NCI-H774 (cell line): ENCODE results near the gene CPSF4L.

Experiments
- DNase-seq: peaks from one replicate; lab custom pipeline; 2025; lab: John Stamatoyannopoulos, UW

The CPSF4L gene

GRCh38 chr17:73289549-73290254, 28.0 kb upstream of the CPSF4L start:
- no peak for DNase-seq

DNA sequence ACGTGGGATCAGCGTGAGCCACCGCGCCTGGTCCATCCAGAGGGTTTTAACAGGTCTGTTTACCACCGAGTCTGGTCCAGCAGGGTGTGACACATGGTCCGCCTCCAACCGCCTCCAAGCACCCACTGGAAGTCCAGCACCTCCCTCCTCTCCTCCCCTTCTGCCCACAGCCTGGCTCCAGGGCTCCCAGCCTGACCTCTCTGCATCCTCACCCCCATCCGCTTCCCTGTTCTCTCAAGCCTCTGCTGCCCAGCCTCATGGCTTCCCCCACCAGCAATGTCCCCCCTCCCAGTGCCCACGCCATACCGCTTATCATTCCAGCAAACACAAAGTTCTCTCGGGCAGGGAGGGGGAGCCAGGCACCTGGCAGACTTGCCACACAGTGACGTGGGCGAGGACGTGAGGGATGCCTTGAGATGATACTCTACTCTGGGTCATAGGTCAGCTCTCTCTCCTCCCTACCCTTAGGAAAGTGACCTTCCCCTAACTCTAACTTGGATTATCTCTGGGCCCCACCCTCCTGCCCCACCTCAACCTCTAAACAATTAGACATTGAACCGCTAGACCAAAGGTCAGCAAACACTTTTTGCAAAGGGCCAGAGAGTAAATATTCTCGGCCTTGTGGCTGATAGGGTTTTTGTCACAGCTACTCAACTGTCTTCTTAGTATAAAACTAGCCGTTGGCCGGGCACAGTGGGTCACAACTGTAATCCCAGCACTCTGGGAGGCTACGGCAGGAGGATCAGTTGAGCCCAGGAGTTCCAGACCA, 27.0 kb upstream of the CPSF4L start:
- no peak for DNase-seq

DNA sequence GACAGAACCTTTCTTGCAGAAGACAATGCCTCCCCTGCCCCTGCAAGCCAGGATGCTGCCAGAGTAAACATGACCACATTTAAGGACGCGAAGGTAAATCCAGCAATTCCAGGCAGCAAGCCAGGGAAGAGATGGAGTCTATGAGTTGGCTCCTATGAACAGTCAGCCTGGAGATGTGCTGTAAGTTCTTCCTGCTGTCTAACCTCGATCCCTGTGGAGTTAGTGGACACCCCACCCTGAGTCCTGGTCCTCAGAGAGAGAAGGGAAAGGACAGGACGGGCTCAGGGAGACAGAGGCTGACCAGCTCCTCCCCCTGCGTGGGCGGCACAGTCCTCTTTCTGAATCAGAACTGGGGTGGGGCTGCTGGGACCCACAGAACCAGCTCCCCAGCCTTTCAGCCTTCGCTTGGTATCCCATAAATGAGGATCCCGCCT, 25.2 kb upstream of the CPSF4L start:
- DNase-seq = no peak

- DNase-seq = no peak
Measured at GRCh38 chr17:73285916-73286862, 24.5 kb upstream of the CPSF4L start.

- DNase-seq = no peak
Measured at GRCh38 chr17:73285603-73285908, 23.9 kb upstream of the CPSF4L start.

DNA sequence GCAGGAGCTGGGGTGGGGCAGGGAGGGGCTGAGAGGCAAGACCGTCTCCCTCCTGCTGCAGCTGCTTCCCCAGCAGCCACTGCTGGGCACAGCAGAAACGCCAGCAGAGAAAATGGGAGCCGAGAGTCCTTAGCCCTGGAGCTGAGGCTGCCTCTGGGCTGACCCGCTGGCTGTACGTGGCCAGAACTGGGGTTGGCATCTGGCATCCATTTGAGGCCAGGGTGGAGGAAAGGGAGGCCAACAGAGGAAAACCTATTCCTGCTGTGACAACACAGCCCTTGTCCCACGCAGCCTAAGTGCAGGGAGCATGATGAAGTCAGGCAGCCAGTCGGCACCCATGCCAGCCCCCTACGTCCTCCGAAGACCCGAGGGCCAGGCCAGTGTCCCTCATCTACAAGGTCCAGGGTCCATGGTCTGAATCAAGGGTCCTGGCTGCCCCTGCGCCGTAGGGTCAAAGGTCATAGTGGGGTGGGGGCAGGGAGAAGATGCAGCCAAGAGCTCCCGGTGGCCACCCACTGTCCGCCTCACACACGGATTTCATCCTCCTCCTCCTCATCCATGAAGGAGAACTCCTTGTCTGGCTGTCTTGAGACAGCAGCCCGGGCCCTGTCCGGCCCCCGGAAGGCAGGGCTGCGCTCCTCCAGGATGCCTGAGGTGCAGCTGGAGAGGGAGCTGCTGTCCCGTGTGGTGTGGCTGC, 23.4 kb upstream of the CPSF4L start:
- DNase-seq = no peak

DNA sequence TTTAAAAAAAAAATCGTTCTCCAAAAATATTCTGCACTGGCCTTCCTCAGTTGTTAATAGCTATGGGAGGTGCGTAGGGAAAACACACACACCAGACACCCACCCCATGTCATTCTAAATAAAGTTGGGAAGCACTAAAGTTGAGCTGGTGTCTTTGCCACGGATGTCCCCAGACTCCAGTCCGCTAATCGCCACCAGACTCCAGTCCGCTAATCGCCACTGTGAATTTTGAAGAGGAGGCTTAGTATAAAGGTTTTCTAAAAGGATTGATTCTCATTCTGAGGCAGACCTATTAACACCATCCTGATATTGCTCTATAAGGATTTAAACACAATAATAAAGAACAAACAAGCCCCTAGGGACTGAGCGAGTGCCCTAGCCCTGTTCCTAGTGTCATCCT, 22.7 kb upstream of the CPSF4L start:
- DNase-seq = no peak

DNA sequence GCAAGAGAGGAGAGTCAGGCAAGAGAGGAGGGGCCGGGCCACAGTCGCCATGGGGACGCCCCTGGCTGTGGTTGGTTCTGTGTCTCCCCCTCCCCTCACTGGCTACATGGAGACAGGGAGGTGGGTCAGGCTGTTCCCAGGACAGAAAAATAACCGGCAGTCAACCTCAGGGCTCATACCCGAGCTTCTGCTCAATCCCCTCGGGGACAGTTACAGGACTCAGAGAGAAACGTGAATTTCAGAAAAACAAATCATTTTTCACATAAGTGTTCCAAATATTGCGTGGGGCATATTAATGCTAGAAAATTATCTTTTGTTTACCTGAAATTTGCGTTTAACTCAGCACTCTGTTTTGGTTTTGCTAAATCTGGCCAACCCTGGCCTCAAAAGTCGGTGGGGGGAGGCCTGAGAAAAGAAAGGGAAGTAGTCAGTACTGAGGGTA, 22.2 kb upstream of the CPSF4L start:
- DNase-seq = no peak

DNA sequence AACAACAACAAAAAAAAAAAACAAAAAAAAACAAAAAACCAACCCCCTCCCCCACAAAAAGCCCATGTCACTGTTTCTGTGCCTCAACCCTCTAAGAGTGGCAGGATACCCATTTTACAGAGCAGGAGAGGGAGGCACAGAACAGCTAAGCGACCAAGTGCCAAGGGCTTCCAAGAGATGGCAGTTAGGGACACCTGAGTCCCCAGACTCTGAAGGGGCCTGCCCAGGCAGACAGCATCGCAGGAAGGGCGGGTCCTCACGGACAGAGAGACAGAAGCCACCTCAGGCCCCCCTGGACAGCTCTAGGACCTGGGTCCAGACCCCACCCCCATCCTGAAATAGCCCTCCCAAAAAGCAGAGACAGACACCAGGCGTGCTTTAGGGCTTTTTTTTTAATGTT, 21.6 kb upstream of the CPSF4L start:
- no peak for DNase-seq

- no peak for DNase-seq
Measured at GRCh38 chr17:73282629-73283028, 20.9 kb upstream of the CPSF4L start.

GRCh38 chr17:73281928-73282327, 20.2 kb upstream of the CPSF4L start:
- DNase-seq = no peak

DNA sequence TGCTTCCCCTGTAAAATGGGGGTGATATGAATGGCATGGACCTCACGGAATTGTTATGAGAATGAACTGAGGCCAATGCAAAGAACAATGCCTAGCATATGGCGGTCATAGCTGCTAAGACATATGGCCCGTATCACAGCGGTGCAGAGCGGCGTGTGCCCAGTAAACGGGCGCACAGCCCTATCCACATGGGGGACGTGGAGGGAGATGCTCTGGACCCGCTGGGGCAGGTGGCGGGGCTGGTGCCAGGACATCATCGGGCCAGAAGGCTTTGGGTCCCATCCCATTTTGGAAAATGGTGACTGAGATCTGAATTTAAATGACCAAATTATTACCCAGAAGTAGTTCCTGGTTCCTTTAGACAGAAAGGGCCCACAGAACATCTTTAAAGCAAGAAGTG, 18.5 kb upstream of the CPSF4L start:
- no peak for DNase-seq

DNA sequence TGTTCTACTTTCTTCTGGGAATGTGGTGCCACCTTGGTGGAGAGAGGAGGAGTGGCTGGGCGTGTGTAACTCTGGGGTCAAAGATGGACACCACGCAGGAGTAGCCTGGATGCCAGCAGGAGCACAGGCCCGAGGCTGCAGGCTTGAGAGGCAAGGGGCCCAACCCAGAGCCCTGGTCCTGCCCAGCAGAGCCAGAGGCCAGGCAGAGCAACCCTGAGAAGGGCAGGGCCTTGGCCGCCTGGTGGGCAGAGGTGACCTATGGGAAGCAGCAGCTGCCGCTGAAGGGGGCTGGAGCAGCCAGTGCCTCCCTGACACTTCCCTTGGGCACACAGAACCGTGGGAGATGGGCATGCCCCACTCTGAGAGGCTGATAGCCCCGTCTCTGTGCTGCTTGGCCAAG, 18.0 kb upstream of the CPSF4L start:
- no peak for DNase-seq

DNA sequence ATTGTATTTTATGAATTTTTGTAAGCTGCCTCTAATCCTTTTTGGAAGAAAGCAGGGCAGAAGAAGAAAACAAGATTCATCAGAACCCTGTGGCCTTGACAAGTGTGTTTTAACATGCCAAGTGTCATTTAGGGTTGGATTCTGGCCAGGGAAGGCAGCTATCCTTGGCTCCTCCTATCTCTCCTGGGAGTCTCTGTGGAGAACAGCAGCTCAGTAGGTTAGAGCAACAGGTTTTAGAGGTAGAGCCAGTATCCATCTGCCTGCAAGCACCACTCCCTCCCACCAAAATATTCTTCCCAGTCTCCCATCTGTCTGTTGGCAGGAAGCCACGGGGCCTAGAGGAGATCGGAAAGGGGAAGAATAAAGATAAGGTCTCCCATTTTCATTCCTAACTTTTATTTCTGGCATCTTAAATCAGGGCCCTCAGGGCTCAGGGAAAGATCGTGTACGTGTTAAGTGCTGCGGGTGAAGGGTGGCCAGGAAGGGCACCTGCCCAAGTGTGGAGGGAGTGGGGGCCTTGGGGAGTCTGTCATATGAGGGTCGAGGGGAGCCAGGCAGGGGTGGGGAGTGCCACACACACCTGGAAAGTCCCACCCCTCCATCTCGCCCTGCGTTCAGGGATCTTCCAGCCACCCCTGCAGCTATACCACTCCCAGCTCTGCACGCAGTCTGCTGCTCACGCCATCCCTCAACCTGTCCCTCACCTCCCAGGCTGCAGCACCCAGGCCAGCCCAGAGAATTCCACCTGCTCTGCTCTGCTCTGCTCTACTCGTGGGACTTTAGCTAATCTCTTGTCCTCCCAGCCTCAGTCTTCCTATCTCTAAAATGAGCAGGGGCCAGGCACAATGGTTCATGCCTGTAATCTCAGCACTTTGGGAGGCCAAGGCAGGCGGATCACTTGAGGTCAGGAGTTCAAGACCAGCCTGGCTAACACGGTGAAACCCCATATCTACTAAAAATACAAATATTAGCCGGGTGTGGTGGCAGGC, 17.1 kb upstream of the CPSF4L start:
- DNase-seq = no peak

GRCh38 chr17:73278049-73278464, 16.4 kb upstream of the CPSF4L start:
- no peak for DNase-seq

DNA sequence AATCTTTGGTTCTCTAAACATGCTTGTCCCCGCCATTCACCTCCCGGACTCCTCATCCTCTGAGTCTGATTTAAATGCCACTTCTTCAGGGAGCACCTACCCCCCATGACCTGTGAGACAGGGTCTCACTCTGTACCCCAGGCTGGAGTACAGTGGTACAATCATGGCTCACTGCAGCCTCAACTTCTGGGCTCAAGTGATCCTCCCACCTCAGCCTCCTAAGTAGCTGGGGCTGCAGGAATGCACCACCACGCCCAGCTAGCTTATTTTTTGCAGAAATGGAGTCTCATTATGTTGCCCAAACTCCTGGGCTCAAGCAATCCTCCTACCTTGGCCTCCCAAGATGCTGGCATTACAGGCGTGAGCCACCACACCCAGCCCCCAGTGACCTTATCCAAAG, 12.8 kb upstream of the CPSF4L start:
- DNase-seq = no peak

DNA sequence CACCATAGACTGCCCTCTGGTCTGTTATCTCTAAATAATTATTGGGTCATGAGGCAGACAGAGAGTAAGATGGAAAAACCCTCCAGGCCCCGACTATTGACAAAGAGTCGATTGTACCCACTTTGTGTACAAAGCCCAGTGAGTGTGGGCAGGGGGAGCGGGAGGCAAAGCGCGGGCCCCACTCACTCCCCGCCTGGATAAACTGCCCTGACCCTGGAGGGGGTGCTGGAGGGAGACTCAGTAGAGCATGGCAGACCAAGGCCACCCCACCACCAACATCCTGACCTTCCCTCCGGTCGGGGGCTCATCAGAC, 11.2 kb upstream of the CPSF4L start:
- no peak for DNase-seq

- no peak for DNase-seq
Measured at GRCh38 chr17:73271072-73271471, 9.4 kb upstream of the CPSF4L start.

GRCh38 chr17:73269791-73270190, 8.1 kb upstream of the CPSF4L start:
- DNase-seq = no peak

DNA sequence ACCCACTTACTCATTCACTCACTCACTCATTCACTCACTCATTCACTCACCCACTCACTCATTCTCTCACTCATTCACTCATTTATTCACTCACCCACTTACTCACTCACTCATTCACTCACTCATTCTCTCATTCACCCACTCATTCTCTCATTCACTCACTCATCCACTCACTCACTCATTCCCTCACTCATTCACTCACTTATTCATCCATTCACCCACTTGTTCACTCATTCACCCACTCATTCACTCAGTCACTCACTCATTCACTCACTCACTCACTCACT, 7.6 kb upstream of the CPSF4L start:
- DNase-seq = no peak
